ENCODE measurements around the gene GNAZ. TPM values are rescaled to one million over a fixed set of nuclear protein-coding genes. Genes with fewer than 3 reads are reported as not detected.
A peak's percentile ranks its signal among the peaks of the same experiment; 100 is the strongest.

Gene GNAZ
- total and polyA plus RNA-seq, 4 donors: 0.21 to 2.2 (median 0.38) TPM

DNA sequence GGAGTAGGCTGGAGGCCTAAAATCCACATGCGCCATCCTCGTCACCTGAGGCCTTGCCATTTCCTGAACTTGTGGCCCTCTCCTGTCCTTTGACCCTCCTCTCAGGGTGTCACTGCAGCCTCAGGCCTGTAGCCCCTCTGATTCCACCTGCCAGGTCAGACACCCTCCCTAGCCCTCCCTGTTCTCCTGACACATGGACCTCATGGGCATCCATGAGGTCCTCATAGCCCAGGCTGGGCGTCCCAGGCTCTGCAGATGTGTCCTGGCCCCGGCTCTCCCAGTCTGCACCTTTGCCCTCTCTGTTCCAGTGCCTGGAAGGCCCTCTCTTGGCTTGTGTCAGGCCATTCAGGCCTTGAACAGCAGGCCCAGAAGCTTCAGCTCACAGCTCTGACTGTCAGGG is 90.7 kb downstream of the GNAZ start:
- no peak for DNase-seq (ENCODE audit: low spot score)
- H3K9ac ChIP-seq (ENCODE audit: low read depth in 1 of 2, low read length in 2 of 2): no peak overlapping the region

DNA sequence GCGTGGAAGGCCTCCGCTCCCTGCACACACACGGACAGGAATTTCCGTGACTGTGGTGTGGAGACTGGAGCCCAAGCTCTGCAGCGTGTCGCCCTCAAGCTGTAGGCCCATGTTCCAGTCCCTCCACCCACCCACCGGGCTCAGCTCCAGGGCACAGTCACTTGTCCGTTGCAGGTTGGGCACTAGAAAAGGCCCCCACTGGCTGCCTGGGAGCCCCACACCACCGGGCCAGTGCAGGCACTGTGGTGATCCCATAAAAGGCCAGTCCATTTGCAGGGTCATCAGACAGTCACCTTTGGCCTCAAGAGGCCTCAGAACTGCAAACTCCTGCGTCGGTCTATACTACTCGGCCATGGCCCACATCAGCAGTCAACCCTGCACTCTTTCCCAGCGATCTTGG is 91.3 kb downstream of the GNAZ start:
- H3K9me3 ChIP-seq (ENCODE audit: control insufficient read depth in 4 of 4, low read length in 3 of 4): no peaks in the 10 kb centered on the region
- no peaks in the 10 kb centered on the region for H3K36me3 ChIP-seq (ENCODE audit: control insufficient read depth in 4 of 4, insufficient read depth in 3 of 4, low read depth in 1 of 4, low read length in 3 of 4)
- no peak overlapping the region for H3K4me3 ChIP-seq (ENCODE audit: low read depth in 1 of 3, low read length in 3 of 3)
- TF ChIP-seq, protein P1, sequence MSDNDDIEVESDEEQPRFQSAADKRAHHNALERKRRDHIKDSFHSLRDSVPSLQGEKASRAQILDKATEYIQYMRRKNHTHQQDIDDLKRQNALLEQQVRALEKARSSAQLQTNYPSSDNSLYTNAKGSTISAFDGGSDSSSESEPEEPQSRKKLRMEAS (IDR thresholded peaks at IDR 0.05): no peak
- TF ChIP-seq, protein P2, sequence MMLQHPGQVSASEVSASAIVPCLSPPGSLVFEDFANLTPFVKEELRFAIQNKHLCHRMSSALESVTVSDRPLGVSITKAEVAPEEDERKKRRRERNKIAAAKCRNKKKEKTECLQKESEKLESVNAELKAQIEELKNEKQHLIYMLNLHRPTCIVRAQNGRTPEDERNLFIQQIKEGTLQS (IDR thresholded peaks at IDR 0.05): no peak
- TF ChIP-seq, protein P3, sequence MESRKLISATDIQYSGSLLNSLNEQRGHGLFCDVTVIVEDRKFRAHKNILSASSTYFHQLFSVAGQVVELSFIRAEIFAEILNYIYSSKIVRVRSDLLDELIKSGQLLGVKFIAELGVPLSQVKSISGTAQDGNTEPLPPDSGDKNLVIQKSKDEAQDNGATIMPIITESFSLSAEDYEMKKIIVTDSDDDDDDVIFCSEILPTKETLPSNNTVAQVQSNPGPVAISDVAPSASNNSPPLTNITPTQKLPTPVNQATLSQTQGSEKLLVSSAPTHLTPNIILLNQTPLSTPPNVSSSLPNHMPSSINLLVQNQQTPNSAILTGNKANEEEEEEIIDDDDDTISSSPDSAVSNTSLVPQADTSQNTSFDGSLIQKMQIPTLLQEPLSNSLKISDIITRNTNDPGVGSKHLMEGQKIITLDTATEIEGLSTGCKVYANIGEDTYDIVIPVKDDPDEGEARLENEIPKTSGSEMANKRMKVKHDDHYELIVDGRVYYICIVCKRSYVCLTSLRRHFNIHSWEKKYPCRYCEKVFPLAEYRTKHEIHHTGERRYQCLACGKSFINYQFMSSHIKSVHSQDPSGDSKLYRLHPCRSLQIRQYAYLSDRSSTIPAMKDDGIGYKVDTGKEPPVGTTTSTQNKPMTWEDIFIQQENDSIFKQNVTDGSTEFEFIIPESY (IDR thresholded peaks at IDR 0.05): no peak
- no peak for TF ChIP-seq FOXA2 (IDR thresholded peaks at IDR 0.05)
- TF ChIP-seq JUND (IDR thresholded peaks at IDR 0.05): no peak
- TF ChIP-seq FOXA1 (IDR thresholded peaks at IDR 0.05): no peak
- TF ChIP-seq, protein P4, sequence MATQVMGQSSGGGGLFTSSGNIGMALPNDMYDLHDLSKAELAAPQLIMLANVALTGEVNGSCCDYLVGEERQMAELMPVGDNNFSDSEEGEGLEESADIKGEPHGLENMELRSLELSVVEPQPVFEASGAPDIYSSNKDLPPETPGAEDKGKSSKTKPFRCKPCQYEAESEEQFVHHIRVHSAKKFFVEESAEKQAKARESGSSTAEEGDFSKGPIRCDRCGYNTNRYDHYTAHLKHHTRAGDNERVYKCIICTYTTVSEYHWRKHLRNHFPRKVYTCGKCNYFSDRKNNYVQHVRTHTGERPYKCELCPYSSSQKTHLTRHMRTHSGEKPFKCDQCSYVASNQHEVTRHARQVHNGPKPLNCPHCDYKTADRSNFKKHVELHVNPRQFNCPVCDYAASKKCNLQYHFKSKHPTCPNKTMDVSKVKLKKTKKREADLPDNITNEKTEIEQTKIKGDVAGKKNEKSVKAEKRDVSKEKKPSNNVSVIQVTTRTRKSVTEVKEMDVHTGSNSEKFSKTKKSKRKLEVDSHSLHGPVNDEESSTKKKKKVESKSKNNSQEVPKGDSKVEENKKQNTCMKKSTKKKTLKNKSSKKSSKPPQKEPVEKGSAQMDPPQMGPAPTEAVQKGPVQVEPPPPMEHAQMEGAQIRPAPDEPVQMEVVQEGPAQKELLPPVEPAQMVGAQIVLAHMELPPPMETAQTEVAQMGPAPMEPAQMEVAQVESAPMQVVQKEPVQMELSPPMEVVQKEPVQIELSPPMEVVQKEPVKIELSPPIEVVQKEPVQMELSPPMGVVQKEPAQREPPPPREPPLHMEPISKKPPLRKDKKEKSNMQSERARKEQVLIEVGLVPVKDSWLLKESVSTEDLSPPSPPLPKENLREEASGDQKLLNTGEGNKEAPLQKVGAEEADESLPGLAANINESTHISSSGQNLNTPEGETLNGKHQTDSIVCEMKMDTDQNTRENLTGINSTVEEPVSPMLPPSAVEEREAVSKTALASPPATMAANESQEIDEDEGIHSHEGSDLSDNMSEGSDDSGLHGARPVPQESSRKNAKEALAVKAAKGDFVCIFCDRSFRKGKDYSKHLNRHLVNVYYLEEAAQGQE (IDR thresholded peaks at IDR 0.05): no peak
- no peak for TF ChIP-seq GABPA (IDR thresholded peaks at IDR 0.05 in 1 of 2, conservative IDR thresholded peaks at IDR 0.05 in 1 of 2)
- no peak for TF ChIP-seq YY1 (IDR thresholded peaks at IDR 0.05)
- TF ChIP-seq NR2F2 (IDR thresholded peaks at IDR 0.05): no peak
- TF ChIP-seq TAF1 (conservative IDR thresholded peaks at IDR 0.05): no peak
- peaks cover 2 to 34% (median 26%) of the 10 kb centered on the region in 4 donors for H3K4me1 ChIP-seq (ENCODE audit: control insufficient read depth in 4 of 4, insufficient read depth in 4 of 4, low read length in 3 of 4)
- H3K27ac ChIP-seq (ENCODE audit: low read depth in 1 of 2, low read length in 2 of 2): no peak overlapping the region
- 92% methylated on average over 13 of the region's 13 CpGs for WGBS
- no peak overlapping the region for H3K9ac ChIP-seq (ENCODE audit: low read depth in 1 of 2, low read length in 2 of 2)
- DNase-seq (ENCODE audit: low spot score): no peak
- no peaks in the 10 kb centered on the region for H3K27me3 ChIP-seq (ENCODE audit: control insufficient read depth in 4 of 4, insufficient read depth in 4 of 4, low read length in 3 of 4)

More for the DNA sequence above, 90.7 kb downstream of the GNAZ start:
- no peaks in the 10 kb centered on the region for H3K27me3 ChIP-seq (ENCODE audit: control insufficient read depth in 4 of 4, insufficient read depth in 4 of 4, low read length in 3 of 4)
- H3K36me3 ChIP-seq (ENCODE audit: control insufficient read depth in 4 of 4, insufficient read depth in 3 of 4, low read depth in 1 of 4, low read length in 3 of 4): no peaks in the 10 kb centered on the region
- TF ChIP-seq EGR1 (IDR thresholded peaks at IDR 0.05; ENCODE audit: low read depth in 2 of 2) (no peak), TAF1 (conservative IDR thresholded peaks at IDR 0.05) (no peak)
- H3K27ac ChIP-seq (ENCODE audit: low read depth in 1 of 2, low read length in 2 of 2): no peak overlapping the region
- H3K4me3 ChIP-seq (ENCODE audit: low read depth in 1 of 3, low read length in 3 of 3): no peak overlapping the region
- H3K9me3 ChIP-seq (ENCODE audit: control insufficient read depth in 4 of 4, low read length in 3 of 4): no peaks in the 10 kb centered on the region
- WGBS: 94% methylated on average over 4 of the region's 4 CpGs
- peaks cover 2 to 35% (median 26%) of the 10 kb centered on the region in 4 donors for H3K4me1 ChIP-seq (ENCODE audit: control insufficient read depth in 4 of 4, insufficient read depth in 4 of 4, low read length in 3 of 4)

DNA sequence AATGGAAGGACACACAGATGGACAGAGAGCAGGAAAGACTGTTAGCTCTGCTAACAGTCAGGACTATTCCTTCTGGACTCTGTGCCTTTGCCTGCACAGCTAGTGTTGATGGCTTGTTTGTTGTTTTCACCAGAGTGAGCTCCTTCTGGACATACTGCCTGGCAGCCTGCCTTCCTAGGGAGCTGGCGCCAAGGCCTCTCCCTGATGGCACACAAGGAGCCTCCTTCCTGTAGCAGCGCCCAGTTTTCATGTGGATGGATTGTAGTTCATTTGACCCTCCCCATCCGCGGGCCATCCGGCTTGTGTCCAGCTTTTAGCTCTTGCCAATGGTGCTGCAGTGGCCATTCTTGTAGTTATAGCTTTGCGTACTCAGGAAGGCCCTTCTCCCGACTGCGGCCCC is 93.3 kb downstream of the GNAZ start:
- Histone ChIP-seq H3K36me3 (ENCODE audit: control insufficient read depth in 4 of 4, insufficient read depth in 3 of 4, low read depth in 1 of 4, low read length in 3 of 4) (no peaks in the 10 kb centered on the region), H3K4me3 (ENCODE audit: low read depth in 1 of 3, low read length in 3 of 3) (no peak overlapping the region), H3K27me3 (ENCODE audit: control insufficient read depth in 4 of 4, insufficient read depth in 4 of 4, low read length in 3 of 4) (no peaks in the 10 kb centered on the region), H3K9me3 (ENCODE audit: control insufficient read depth in 4 of 4, low read length in 3 of 4) (no peaks in the 10 kb centered on the region), H3K9ac (ENCODE audit: low read depth in 1 of 2, low read length in 2 of 2) (no peak overlapping the region), H3K27ac (ENCODE audit: low read depth in 1 of 2, low read length in 2 of 2) (peak overlapping the region; percentile 27 to 53), H3K4me1 (ENCODE audit: control insufficient read depth in 4 of 4, insufficient read depth in 4 of 4, low read length in 3 of 4) (peaks cover 2 to 29% (median 20%) of the 10 kb centered on the region in 4 donors)
- WGBS: 60% methylated on average over 8 of the region's 8 CpGs
- DNase-seq (ENCODE audit: low spot score): no peak
- no peak for TF ChIP-seq EGR1 (IDR thresholded peaks at IDR 0.05; ENCODE audit: low read depth in 2 of 2)
- TF ChIP-seq FOXA1 (IDR thresholded peaks at IDR 0.05): no peak
- TF ChIP-seq TAF1 (conservative IDR thresholded peaks at IDR 0.05): no peak
- TF ChIP-seq, protein P2 (IDR thresholded peaks at IDR 0.05): no peak
- TF ChIP-seq RXRA (IDR thresholded peaks at IDR 0.05): no peak
- peak in 1 of 2 donors; percentile 60 for TF ChIP-seq HNF4A (conservative IDR thresholded peaks at IDR 0.05)
